G401 (cell line): Measurements from ENCODE around the gene BABAM2. TPM values are rescaled to one million over a fixed set of nuclear protein-coding genes. Genes with fewer than 3 reads are reported as not detected.
A peak's percentile ranks its signal among the peaks of the same experiment; 100 is the strongest.
"Not testable (repeated sequence)": the region's sequence is repeated elsewhere in the genome, so short reads cannot be mapped to it uniquely, and the experiment has no call there.

Source experiments
- DNase-seq: peaks from one replicate; pipeline ENCODE4 v3.0.0-alpha.2; 2015; ENCODE audit warnings: low spot score
- in situ Hi-C: cut with HindIII; loops from 2 replicates; pipeline ENCODE4 v1.10.0; 2016; ENCODE audit warnings: low sequenced_read_pairs, mixed read lengths
- total RNA-seq: library from RNA; depleted of rRNA; stranded (reverse); fragments of >200 nt; shearing (Covaris generic); gene quantifications from 2 replicates; pipeline ENCODE4 v1.2.3, GENCODE V29; 2014

The BABAM2 gene
- total RNA-seq, 1 experiment from 2014 or later, result 42.3 TPM

DNA sequence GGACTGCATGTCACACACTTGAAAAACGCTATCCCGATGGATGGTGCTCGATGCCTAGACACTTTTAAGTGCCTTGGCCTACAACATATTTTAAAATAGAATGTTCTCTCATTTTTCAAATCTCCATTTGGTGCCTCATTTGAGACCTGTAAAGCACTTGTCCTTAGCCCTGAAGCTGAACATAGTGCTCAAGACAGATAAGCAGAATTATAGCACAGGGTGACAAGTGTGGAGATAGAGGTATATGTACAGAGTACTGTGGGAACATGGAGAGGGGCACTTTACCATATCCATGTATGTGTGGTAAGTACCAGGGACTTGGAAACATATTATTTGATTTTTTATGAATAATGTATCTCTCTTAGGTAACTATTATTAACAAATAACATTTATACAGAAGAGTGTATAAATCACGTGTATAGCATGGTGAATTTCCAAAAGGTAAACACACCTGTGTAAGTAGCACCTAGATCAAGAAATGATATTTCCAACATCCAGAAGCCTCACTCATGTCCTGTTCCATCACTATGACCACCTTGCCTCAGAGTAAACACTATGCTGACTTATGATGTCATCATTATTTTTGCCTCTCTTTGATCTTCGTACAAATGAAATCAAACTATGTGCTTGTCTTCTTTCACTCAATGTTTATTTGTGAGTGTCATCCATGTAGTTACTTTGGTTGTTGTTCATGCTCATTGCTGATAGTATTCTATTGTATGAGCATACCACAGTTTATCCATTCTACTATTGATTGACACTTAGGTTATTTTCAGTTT is 103.6 kb downstream of the BABAM2 start:
- DNase-seq, result no peak
- in situ Hi-C loops, result no loop called here

DNA sequence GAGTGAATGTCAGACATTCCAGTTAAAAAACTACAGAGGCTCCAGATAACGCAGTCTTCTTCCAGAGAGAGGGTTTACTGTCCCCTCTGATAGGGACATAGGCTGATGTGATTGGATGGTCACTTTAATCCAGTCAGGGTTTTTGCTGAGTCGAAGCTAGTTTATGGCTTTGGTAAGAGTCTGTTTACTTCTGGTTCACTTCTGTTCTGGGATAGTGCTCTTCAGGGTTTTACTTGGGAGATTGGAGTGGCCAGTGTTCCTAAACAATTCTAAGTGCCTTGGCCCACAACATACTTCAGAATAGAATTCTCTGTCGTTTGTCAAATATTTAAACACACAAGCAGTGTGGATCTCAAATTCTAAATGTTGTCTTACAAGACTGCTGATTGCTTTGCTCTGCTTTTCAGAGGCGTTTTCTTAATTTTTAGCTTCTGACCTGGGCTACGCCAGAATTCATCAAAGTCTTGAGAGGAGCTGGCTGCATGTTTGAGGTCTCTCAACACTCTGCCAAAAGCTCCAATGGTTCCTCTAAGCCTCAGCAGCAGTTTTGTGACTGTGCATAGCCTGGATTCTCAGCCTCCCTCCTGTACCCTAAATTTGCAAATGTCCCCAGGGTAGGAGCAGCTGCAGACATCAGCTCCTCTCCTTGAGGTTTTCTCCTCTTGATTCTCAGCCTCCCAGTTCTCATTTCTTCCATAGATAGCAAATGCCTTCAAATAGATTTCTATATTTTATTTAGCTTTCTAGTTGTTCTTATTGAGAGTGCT is 105.8 kb downstream of the BABAM2 start:
- in situ Hi-C loops, result no loop called here
- no peak for DNase-seq

DNA sequence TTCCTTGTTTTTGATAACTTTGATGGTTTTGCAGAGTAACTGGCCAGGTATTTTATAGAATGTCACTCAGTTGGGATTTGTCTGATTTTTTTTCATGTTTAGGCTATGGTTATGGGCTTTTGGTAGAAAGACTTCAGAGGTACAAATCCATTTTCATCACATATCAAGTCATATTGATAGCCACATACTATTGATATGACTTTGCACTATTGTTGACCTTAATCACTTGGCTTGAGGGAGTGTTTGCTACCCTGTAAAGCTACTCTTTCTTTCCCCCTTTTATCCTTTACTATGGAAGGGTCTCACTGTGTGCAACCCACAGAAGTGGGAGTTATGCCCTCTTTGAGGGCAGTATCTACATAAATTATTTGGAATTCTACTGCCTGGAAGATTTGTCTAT is 109.8 kb downstream of the BABAM2 start:
- DNase-seq, result no peak
- in situ Hi-C loops, result no loop called here

GRCh38 chr2:28002181-28002580 is 111.7 kb downstream of the BABAM2 start:
- in situ Hi-C loops, result no loop called here
- DNase-seq, result no peak

DNA sequence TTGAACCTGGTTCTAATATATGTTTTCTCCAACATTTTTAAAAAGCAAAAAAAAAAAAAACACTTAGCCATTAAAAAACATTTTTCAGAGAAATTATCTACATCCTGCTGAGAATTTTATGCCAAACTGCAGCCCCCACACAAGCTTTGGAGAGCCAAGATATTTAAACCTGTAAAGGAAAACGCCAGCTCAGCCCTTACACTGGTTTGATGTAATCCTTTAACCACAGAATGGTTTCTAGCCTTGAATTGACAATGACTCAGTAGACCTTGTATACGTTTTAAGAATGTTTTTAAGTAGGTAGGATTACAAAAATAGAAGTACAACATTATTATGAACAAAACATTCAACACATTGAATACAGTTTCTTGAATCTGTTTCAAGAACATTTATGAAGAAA is 113.6 kb downstream of the BABAM2 start:
- no peak for DNase-seq
- in situ Hi-C loops, result no loop called here

DNA sequence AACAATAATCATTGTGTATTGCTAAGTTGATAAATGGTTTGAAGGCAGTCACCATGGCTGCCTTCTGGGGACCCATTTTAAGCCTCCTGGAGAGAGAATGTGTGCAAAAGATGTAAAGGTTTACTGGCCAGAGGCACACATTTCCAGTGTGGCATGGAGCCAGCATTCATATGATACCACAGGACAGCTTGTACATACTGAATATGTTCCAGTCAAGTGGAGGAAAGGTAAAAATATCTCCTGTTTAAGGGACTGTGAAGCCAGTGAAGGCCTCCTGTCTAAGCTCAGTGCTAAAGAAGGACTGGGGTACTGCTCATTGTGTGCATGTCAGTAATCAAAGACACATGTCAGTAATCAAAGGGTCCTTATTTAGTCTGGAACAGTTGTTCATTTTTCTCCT is 119.2 kb downstream of the BABAM2 start:
- DNase-seq, result peak; percentile 15
- in situ Hi-C loops, result no loop called here

- in situ Hi-C loops, result no loop called here
- no peak for DNase-seq
Observed at GRCh38 chr2:28011322-28011737, 120.8 kb downstream of the BABAM2 start.

- DNase-seq, in situ Hi-C loops: not testable (repeated sequence)
Observed at GRCh38 chr2:28018474-28018873, 127.9 kb downstream of the BABAM2 start.

DNA sequence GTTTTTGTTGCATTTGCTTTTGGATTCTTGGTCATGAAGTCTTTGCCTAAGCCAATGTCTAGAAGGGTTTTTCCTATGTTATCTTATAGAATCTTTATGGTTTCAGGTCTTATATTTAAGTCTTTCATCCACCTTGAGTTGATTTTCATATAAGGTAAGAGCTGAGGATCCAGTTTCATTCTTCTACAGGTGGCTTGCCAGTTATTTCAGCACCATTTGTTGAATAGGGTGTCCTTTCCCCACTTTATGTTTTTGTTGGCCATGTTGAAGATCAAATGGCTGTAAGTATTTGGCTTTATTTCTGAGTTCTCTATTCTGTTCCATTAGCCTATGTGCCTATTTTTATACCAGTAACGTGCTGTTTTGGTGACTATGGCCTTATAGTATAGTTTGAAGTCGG is 129.0 kb downstream of the BABAM2 start:
- DNase-seq, in situ Hi-C loops: not testable (repeated sequence)

DNA sequence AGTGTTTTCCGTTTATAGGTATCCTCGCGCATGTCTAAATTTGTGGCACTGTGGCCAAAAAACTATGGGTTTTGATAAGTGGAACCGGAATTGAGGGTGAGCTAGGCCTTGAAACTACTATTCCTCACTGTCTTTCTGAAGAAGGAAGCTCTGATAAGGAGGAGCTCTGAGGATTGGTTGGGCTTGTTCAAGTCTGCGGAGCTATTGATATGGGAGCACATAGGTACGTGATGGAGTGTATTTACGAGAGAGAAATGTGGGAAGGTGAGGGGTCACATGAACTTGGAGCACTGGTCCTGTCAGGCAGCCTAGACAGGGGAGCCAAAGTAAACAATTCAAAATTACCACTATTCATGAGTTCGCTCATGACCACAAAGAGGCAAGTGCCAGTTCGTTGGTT is 131.4 kb downstream of the BABAM2 start:
- DNase-seq, result no peak
- in situ Hi-C loops, result no loop called here

- in situ Hi-C loops, result no loop called here
- no peak for DNase-seq
Observed at GRCh38 chr2:28025123-28025522, 134.6 kb downstream of the BABAM2 start.

GRCh38 chr2:28026230-28026629 is 135.7 kb downstream of the BABAM2 start:
- in situ Hi-C loops, result not testable (repeated sequence)

GRCh38 chr2:28028025-28028424 is 137.5 kb downstream of the BABAM2 start:
- in situ Hi-C loops, result no loop called here
- no peak for DNase-seq

More at GRCh38 chr2:28026230-28026629, 135.7 kb downstream of the BABAM2 start:
- DNase-seq, result not testable (repeated sequence)

DNA sequence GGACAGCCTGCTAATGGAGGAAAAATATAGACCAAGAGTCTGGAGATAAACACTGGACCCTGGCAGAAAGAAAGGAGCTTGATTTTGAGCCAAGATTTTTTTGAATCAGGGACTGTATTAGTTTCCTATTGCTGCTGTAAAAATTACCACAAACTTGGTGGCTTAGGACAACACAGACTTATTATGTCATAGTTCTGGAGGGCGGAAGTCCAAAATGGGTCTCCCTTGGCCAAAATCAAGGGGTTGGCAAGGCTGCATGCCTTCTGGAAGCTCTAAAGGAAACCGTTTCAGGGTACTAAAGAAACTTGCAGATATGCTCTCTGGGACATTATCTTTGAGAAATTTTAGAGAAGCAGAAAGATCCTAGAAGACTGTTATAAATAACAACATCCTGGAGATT is 140.1 kb downstream of the BABAM2 start:
- DNase-seq, result no peak
- in situ Hi-C loops, result no loop called here

DNA sequence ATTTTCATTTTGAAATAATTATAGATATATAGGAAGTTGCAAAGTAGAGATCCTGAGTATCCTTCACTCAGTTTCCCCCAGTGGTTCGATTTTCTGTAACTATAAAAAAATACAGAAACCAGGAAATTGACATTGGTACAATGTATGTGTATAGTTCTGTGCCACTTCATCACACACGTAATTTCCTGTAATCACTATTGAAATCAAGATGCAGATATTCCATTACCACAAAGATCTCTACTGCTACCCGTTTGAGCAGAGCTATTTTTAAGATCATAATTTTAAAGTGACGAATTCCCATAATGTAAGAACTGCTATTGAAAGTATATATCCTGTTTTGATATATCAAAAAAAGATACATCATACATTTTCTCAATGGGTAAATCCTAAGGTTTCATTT is 142.3 kb downstream of the BABAM2 start:
- no peak for DNase-seq
- in situ Hi-C loops, result no loop called here

GRCh38 chr2:28034696-28035095 is 144.2 kb downstream of the BABAM2 start:
- no peak for DNase-seq
- in situ Hi-C loops, result no loop called here

GRCh38 chr2:28035163-28035690 is 144.7 kb downstream of the BABAM2 start:
- in situ Hi-C loops, result no loop called here

GRCh38 chr2:28035816-28036215 is 145.3 kb downstream of the BABAM2 start:
- in situ Hi-C loops, result no loop called here

More at GRCh38 chr2:28035163-28035690, 144.7 kb downstream of the BABAM2 start:
- DNase-seq, result no peak

GRCh38 chr2:28036307-28036706 is 145.8 kb downstream of the BABAM2 start:
- in situ Hi-C loops, result no loop called here
- no peak for DNase-seq

More at GRCh38 chr2:28035816-28036215, 145.3 kb downstream of the BABAM2 start:
- no peak for DNase-seq

GRCh38 chr2:28038722-28039121 is 148.2 kb downstream of the BABAM2 start:
- in situ Hi-C loops, result no loop called here
- no peak for DNase-seq
